Measurements from ENCODE around the gene TSEN15. TPM values are rescaled to one million over a fixed set of nuclear protein-coding genes. Genes with fewer than 3 reads are reported as not detected.
"Not testable (repeated sequence)": the region's sequence is repeated elsewhere in the genome, so short reads cannot be mapped to it uniquely, and the experiment has no call there.

Gene TSEN15
- polyA plus RNA-seq, 1 experiment = 69.9 TPM

DNA sequence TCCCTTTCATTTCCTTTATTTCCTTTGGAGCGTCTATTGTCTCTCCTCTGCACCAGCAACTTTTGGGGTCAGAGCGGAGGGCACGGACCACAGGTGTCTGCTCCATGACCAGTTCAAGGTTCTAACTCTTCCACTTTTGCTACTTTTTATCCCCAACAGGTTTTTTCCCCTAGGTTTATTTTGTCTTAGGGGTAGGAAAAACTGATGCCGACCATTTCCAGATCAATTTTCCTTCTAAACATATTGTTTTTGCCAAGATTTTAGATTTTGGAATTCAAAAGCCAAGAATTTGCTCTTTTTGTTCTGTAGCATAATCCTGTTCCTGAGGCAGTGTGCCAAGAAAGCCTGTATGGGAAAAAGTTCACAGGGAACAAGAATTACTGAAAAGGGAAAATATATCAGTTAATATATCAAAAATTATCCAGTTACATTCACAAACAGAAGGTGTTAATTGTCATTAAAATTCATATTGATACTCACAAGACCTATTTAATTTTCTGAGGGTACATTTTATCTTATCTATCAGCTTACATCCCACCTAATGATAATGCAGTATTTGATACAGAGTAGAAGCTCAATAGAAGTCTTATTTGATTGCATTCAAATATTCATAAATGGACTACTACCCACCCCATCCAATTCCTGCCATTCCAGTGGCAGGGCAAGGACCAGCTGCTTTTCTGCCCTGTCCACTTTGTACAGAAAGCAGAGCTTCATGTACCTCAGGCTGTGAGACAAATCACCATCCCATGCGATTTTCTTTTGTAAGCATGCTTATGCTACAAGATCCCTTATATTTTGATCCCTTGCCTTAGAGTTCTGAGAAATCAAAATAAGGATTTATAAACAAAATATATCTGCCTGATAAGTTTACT is 31.2 kb downstream of the TSEN15 start:
- no peak overlapping the region for H3K4me3 ChIP-seq (ENCODE audit: low read depth, low read length)
- TF ChIP-seq, protein P1, sequence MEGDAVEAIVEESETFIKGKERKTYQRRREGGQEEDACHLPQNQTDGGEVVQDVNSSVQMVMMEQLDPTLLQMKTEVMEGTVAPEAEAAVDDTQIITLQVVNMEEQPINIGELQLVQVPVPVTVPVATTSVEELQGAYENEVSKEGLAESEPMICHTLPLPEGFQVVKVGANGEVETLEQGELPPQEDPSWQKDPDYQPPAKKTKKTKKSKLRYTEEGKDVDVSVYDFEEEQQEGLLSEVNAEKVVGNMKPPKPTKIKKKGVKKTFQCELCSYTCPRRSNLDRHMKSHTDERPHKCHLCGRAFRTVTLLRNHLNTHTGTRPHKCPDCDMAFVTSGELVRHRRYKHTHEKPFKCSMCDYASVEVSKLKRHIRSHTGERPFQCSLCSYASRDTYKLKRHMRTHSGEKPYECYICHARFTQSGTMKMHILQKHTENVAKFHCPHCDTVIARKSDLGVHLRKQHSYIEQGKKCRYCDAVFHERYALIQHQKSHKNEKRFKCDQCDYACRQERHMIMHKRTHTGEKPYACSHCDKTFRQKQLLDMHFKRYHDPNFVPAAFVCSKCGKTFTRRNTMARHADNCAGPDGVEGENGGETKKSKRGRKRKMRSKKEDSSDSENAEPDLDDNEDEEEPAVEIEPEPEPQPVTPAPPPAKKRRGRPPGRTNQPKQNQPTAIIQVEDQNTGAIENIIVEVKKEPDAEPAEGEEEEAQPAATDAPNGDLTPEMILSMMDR (IDR thresholded peaks at IDR 0.05; ENCODE audit: low read depth, low read length) = no peak
- ChIA-PET CTCF (interaction anchor here (0.7 to 1.2 kb wide), 2 partner anchors 581 to 610 kb away, joined by 3 to 6 read pairs; no protein-coding TSS in a partner anchor), POLR2A (no interaction called here)
- no peaks in the 10 kb centered on the region for H3K27me3 ChIP-seq (ENCODE audit: control insufficient read depth, insufficient read depth, low read length)
- H3K27ac ChIP-seq (ENCODE audit: low read depth, low read length) = no peak overlapping the region
- no peak for DNase-seq (ENCODE audit: low read depth, low spot score)
- peaks cover 3% of the 10 kb centered on the region for H3K9me3 ChIP-seq (ENCODE audit: control insufficient read depth, insufficient read depth, low read length)

DNA sequence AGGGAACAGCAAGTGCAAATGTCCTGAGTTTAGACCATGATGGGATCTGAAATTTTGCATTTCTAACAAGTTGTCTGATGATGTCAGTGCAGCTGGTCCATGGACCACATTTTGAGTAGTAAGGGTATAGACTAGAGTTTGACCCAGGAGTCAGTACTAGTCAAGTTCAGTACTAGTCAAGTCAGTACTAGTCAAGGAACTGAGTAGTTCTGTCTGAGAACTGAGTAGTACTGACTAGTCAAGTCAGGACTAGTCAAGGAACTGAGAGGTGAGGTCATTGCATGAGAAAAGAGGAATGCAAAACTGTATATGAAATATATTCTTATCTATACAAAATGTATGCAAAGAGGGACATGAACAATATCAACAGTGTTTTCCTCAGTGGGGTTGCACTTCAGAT is 34.1 kb downstream of the TSEN15 start:
- POLR2A ChIA-PET = no interaction called here
- CTCF ChIA-PET = no interaction called here

DNA sequence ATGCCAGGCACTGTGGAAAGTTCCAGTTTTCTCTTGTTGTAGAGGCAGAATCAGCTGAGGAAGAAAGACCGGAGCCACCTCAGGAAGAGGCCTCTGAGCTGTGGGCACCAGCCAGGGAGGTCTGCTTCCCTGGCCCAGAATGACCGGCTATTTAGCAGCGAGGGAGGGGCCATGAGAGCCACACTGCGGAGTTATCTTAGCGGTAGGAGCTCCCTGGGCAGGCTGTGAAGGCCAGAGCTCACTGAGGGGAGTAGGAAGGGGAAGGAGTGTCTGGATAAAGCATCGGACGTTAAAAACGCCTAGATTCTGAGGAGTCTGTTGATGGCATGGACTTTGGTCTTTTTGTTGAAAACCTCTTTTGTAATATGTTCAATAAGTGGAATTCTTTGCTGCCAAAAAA is 36.5 kb downstream of the TSEN15 start:
- POLR2A ChIA-PET = no interaction called here

More for the DNA sequence above, 34.1 kb downstream of the TSEN15 start:
- no peak for DNase-seq (ENCODE audit: low read depth, low spot score)
- Histone ChIP-seq H3K4me3 (ENCODE audit: low read depth, low read length) (no peak overlapping the region), H3K27me3 (ENCODE audit: control insufficient read depth, insufficient read depth, low read length) (no peaks in the 10 kb centered on the region), H3K27ac (ENCODE audit: low read depth, low read length) (no peak overlapping the region), H3K9me3 (ENCODE audit: control insufficient read depth, insufficient read depth, low read length) (peaks cover 3% of the 10 kb centered on the region)
- TF ChIP-seq, protein P1 (IDR thresholded peaks at IDR 0.05; ENCODE audit: low read depth, low read length) = no peak

DNA sequence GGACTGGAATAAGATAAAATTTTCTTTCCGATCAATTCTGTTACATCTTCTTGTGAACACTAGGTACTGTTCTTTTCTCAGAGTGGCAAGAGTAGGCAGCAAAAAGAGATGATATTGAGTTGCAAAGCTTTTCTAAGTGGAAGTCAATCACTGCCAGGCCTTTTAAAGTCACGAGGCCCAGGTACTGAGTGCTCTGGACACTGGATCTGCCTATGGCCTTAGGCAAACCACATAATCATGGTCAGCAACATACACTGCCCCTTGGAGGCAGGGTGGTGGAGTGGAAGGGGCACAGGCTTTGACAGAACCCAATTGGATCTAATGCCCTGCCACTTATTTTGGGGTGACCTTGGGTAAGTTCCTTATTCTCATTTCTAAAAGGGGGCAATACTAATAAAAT is 41.5 kb downstream of the TSEN15 start:
- Histone ChIP-seq H3K4me3 (ENCODE audit: low read depth, low read length) (no peak overlapping the region), H3K9me3 (ENCODE audit: control insufficient read depth, insufficient read depth, low read length) (no peaks in the 10 kb centered on the region), H3K27me3 (ENCODE audit: control insufficient read depth, insufficient read depth, low read length) (no peaks in the 10 kb centered on the region), H3K27ac (ENCODE audit: low read depth, low read length) (no peak overlapping the region)
- ChIA-PET CTCF (interaction anchor here (0.9 kb wide), 1 partner anchor 571 kb away, joined by 3 read pairs; no protein-coding TSS in a partner anchor), POLR2A (no interaction called here)
- TF ChIP-seq, protein P1 (IDR thresholded peaks at IDR 0.05; ENCODE audit: low read depth, low read length) = no peak
- no peak for DNase-seq (ENCODE audit: low read depth, low spot score)

More for the DNA sequence above, 36.5 kb downstream of the TSEN15 start:
- Histone ChIP-seq H3K27me3 (ENCODE audit: control insufficient read depth, insufficient read depth, low read length) (no peaks in the 10 kb centered on the region), H3K27ac (ENCODE audit: low read depth, low read length) (no peak overlapping the region), H3K4me3 (ENCODE audit: low read depth, low read length) (no peak overlapping the region), H3K9me3 (ENCODE audit: control insufficient read depth, insufficient read depth, low read length) (peaks cover 3% of the 10 kb centered on the region)
- DNase-seq (ENCODE audit: low read depth, low spot score) = no peak
- TF ChIP-seq, protein P1 (IDR thresholded peaks at IDR 0.05; ENCODE audit: low read depth, low read length) = no peak
- CTCF ChIA-PET = interaction anchor here (1.4 kb wide), 1 partner anchor 134 kb away, joined by 4 read pairs; no protein-coding TSS in a partner anchor

DNA sequence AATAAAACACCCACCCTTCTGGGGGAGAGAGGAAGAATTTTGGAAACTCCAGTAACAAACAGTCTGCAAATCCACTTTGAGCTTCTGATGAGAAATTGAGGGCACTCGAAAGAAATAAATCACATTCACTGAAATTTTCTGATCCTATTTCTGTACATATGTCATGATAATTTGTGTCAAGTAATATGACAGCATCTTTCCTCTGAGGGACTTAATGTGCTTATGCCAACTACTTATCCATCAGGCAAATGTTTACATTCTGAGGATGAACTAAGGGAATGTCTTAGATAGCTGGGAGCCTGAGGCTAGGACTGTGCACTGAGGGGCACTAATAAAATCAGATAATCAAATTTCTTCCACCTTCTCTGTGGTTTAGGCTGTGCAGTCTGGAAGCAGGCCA is 44.5 kb downstream of the TSEN15 start:
- H3K27ac ChIP-seq (ENCODE audit: low read depth, low read length) = no peak overlapping the region
- CTCF ChIA-PET = no interaction called here
- H3K4me3 ChIP-seq (ENCODE audit: low read depth, low read length) = no peak overlapping the region
- H3K9me3 ChIP-seq (ENCODE audit: control insufficient read depth, insufficient read depth, low read length) = no peaks in the 10 kb centered on the region
- POLR2A ChIA-PET = no interaction called here
- no peaks in the 10 kb centered on the region for H3K27me3 ChIP-seq (ENCODE audit: control insufficient read depth, insufficient read depth, low read length)
- DNase-seq (ENCODE audit: low read depth, low spot score) = no peak
- TF ChIP-seq, protein P1 (IDR thresholded peaks at IDR 0.05; ENCODE audit: low read depth, low read length) = no peak

DNA sequence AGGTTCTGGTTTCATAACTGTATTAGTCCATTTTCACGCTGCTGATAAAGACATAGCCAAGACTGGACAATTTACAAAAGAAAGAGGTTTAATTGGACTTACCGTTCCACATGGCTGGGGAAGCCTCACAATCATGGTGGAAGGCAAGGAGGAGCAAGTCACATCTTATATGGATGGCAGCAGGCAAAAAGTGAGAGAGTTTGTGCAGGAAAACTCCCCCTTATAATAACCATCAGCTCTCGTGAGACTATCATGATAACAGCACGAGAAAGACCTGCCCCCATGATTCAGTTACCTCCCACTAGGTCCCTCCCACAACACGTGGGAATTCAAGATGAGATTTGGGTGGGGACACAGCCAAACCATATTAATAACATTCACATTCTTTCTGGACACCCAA is 45.0 kb downstream of the TSEN15 start:
- H3K4me3 ChIP-seq (ENCODE audit: low read depth, low read length); DNase-seq (ENCODE audit: low read depth, low spot score); POLR2A ChIA-PET; CTCF ChIA-PET; H3K9me3 ChIP-seq (ENCODE audit: control insufficient read depth, insufficient read depth, low read length); H3K27me3 ChIP-seq (ENCODE audit: control insufficient read depth, insufficient read depth, low read length); H3K27ac ChIP-seq (ENCODE audit: low read depth, low read length): not testable (repeated sequence)

Measured in AG04450 (cell line).